IPS-18c (cell line): ENCODE results near the gene MFSD6.

Source experiments
- H3K4me3 ChIP-seq: 2 replicates; pipeline ENCODE4 v1.7.0; 2013; ENCODE audit warnings: low read depth, mild to moderate bottlenecking, low read length, moderate library complexity; ENCODE audit not compliant: insufficient read depth
- H3K9me3 ChIP-seq: one replicate; pipeline ENCODE4 v1.6.1; 2013; ENCODE audit warnings: mild to moderate bottlenecking, low read length, moderate library complexity; ENCODE audit not compliant: control insufficient read depth, insufficient read depth

MFSD6 gene

DNA sequence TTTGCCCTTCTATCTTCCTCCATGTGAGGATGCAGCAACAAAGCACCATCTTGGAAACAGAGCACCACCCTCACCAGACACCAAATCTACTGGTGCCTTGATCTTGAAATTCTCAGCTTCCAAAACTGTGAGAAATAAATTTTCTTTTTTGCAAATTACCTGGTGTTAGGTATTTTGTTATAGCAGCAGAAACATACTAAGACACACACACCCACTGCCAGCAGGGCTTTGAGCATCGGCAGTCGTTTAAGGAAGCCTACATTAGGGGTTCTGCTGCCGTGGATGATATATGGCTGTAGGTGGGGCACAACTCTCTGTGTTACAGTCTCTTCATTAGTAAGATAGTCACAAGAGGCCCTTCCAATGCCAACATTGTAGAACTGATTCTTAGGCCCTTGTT, 20.7 kb upstream of the MFSD6 start:
- no peak overlapping the region for H3K4me3 ChIP-seq
- no peaks in the 10 kb centered on the region for H3K9me3 ChIP-seq

GRCh38 chr2:190396271-190396670, 11.9 kb upstream of the MFSD6 start:
- H3K4me3 ChIP-seq, result no peak overlapping the region
- no peaks in the 10 kb centered on the region for H3K9me3 ChIP-seq

DNA sequence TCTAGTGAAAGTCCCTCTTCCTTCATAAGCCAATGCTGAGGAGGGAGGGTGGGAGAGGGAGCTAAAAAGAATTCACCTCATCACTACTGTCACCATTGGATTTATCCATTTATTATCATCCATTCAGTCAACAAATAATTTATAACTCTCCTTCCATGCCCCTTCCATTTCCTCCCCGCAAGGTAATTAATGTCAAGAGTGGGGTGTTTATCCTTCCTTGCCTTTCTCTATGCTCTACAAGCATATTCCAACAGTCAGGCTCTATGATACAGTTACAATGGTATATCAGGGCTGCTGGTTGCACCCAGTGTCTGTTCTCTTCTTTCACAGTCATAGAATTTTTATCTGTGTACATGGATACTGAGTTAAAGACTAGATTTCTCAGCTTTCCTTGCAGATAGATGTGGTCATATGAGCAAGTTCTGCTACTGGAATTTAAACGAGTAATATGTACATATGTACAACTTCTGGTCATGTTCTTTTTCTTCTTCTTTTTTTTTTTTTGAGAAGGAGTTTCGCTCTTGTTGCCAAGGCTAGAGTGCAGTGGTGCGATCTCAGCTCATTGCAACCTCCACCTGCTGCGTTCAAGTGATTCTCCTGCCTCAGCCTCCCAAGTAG, 5.1 kb upstream of the MFSD6 start:
- Histone ChIP-seq H3K4me3 (no peak overlapping the region), H3K9me3 (peaks cover 2% of the 10 kb centered on the region)

GRCh38 chr2:190404487-190404886, 3.7 kb upstream of the MFSD6 start:
- Histone ChIP-seq H3K9me3 (peaks cover 2% of the 10 kb centered on the region), H3K4me3 (no peak overlapping the region)

DNA sequence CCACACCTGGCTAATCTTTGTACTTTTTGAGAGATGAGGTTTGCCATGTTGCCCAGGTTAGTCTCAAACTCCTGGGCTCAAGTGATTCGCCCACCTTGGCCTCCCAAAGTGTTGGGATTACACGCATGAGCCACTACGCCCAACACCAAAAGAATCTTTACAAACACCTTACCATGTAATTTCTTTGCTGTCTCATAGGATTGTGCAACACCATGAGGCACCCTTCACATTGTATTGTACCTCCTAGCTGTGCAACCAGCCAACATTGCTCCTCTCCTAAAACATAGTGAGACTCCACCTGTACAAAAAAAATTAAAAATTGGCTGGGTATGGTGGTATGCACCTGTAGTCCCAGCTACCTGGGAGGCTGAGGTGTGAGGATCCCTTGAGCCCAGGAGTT, 3.1 kb upstream of the MFSD6 start:
- Histone ChIP-seq H3K4me3 (no peak overlapping the region), H3K9me3 (peaks cover 2% of the 10 kb centered on the region)

GRCh38 chr2:190405995-190406394, 2.2 kb upstream of the MFSD6 start:
- peaks cover 2% of the 10 kb centered on the region for H3K9me3 ChIP-seq
- H3K4me3 ChIP-seq, result no peak overlapping the region

DNA sequence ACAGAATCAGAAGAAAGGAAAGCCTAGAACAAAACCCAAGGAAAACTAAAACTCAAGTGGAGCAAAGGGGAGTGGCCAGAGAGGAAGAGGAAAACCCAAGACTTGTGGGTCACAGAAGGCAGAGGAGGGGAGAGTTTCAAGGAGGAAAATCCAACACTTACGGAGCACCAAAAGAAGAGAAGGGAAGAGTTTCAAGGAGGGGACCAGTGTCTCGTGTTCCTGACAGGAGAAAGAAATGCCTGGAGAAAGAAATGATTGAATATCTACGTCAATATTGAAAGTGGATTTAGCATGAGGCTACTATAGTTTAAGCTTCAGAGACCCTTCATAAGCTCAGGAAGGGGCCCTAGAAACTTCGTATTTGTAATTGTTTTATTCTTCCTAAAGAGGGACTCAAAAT, 1.4 kb upstream of the MFSD6 start:
- peaks cover 2% of the 10 kb centered on the region for H3K9me3 ChIP-seq
- H3K4me3 ChIP-seq, result no peak overlapping the region

GRCh38 chr2:190407246-190407661, 901 bp upstream of the MFSD6 start:
- H3K4me3 ChIP-seq, result peak overlapping the region; percentile 68
- H3K9me3 ChIP-seq, result peaks cover 2% of the 10 kb centered on the region

- Histone ChIP-seq H3K9me3 (peaks cover 2% of the 10 kb centered on the region), H3K4me3 (peak overlapping the region; percentile 68)
These were observed 550 bp downstream of the MFSD6 start for GRCh38 chr2:190408538-190409271.

- H3K9me3 ChIP-seq, result peaks cover 1% of the 10 kb centered on the region
- no peak overlapping the region for H3K4me3 ChIP-seq
These were observed 1.5 kb downstream of the MFSD6 start for GRCh38 chr2:190409616-190410015.

GRCh38 chr2:190410166-190410565, 2.0 kb downstream of the MFSD6 start:
- Histone ChIP-seq H3K4me3 (no peak overlapping the region), H3K9me3 (no peaks in the 10 kb centered on the region)

DNA sequence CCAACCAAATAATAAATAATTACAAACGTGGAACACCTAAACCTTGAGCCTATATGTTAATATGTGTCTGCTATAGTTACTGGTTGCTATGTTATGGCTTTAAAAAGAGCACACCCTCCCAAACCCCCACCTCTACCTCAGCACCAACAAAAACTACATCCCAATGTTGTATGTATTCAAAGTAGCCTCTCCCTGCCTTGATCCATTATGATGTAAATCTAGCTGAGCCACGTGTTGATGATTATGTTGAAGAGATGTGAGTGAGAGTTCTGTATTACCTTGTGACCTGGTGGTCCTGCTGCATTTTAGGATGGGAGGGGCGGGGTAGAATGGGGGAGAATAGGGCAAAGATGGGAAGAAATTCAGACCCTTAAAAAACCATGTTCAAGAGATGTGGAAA, 4.8 kb downstream of the MFSD6 start:
- no peak overlapping the region for H3K4me3 ChIP-seq
- no peaks in the 10 kb centered on the region for H3K9me3 ChIP-seq

DNA sequence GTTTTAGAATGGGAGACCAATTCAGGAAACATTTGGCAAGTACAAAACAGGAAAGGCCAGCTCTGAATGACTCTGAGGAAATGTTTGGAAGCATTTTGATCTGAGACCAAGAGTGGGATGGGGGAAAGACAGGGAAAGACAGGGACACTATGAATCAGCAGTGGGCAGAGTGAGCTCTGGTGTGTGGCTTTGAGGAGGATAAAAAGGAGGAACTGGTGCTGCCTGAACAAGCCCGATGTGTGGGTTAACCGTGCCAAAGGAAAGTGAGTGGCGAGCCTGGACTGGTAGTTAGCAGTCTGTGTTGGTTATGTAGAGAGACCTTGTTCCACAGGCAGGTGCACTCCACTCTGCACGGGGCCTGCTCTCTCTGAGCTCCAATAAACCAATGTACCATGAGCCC, 5.3 kb downstream of the MFSD6 start:
- H3K4me3 ChIP-seq, result peak overlapping the region; percentile 10; the same call in 1 of the 2 replicates
- no peaks in the 10 kb centered on the region for H3K9me3 ChIP-seq

DNA sequence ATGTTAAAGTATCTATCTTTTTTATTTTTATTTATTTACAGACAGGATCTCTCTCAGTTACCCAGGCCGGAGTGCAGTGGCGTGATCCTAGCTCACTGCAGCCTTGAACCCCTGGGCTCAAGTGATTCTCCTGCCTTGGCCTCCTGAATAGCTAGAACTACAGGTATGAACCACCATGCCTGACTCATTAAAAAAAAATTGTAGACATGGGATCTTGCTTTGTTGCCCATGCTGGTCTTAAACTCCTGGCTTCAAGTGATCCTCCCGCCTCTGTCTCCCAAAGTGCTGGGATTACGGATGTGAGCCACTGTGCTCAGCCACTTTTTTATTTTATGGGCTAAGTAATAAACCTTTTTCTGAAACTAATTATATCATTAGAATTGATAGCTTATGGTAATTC, 7.1 kb downstream of the MFSD6 start:
- H3K4me3 ChIP-seq, result no peak overlapping the region
- no peaks in the 10 kb centered on the region for H3K9me3 ChIP-seq

- Histone ChIP-seq H3K4me3 (no peak overlapping the region), H3K9me3 (no peaks in the 10 kb centered on the region)
These were observed 7.9 kb downstream of the MFSD6 start for GRCh38 chr2:190415794-190416775.

- Histone ChIP-seq H3K4me3 (no peak overlapping the region), H3K9me3 (no peaks in the 10 kb centered on the region)
These were observed 9.1 kb downstream of the MFSD6 start for GRCh38 chr2:190417045-190417842.

GRCh38 chr2:190418727-190419126, 10.6 kb downstream of the MFSD6 start:
- no peak overlapping the region for H3K4me3 ChIP-seq

More at GRCh38 chr2:190418727-190419126, 10.6 kb downstream of the MFSD6 start:
- no peaks in the 10 kb centered on the region for H3K9me3 ChIP-seq
